GM19397 (cell line): ENCODE measurements around the gene ERLIN1.
"Not testable (repeated sequence)": the region's sequence is repeated elsewhere in the genome, so short reads cannot be mapped to it uniquely, and the experiment has no call there.

Experiments
- ATAC-seq: cut with Tn5 transposase; IDR thresholded peaks from one replicate; pipeline ENCODE4 v1.9.1; 2021; ENCODE audit warnings: mild to moderate bottlenecking, moderate library complexity; ENCODE audit not compliant: unreplicated experiment

Gene ERLIN1

GRCh38 chr10:100138921-100139496, 46.8 kb downstream of the ERLIN1 start:
- ATAC-seq: no peak

DNA sequence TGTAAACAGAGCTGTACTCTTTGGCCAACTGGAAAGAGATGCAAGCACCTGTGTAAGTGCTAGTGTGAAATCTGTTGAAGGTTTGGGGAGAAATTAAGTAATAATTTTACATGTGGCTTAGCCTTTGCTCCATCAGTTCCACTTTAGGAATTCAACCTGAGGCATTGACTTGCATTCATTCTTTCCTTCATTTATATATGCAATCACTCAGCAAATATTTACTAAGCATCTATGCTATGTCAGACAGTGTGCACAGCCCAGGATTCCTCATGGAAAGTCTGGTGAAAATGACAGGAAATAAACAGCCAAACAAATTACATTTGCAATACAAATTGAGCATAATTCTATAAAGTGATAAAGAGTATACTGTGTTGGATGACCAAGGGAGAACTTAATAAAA, 50.3 kb downstream of the ERLIN1 start:
- ATAC-seq: no peak

DNA sequence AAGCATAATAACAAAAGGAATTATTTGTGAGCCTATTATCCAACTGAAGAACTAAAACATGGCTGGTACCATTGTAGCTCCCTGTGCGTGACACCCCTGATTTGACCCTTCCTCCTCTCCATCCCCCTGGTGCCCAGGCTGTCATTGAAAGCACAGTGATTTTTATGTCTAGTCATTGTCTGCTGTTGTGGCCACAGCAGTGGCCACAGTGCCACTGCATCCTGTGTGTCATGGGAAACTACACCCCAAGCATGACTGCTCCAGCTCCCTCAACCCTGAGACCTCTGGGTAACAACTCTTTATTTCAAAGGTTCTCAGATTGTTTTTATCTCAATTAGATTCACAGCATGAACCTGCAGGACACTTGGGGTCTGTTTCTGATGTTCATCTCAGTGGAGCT, 52.0 kb downstream of the ERLIN1 start:
- no peak for ATAC-seq

DNA sequence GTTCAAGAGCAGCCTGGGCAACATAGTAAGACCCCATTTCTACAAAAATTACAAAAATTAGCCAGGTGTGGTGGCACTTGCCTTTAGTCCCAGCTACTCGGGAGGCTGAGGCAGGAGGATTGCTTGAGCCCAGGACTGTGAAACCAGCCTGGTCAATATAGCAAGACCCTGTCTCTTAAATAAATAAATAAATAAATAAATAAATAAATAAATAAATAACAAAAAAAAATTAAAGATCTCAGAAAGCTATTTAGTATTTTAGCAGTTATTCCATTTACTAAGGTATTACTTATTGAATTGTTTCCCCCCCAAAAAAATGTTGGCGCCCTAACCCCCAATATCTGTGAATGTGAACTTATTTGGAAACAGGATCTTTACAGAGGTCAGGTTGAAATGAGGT, 53.4 kb downstream of the ERLIN1 start:
- no peak for ATAC-seq

DNA sequence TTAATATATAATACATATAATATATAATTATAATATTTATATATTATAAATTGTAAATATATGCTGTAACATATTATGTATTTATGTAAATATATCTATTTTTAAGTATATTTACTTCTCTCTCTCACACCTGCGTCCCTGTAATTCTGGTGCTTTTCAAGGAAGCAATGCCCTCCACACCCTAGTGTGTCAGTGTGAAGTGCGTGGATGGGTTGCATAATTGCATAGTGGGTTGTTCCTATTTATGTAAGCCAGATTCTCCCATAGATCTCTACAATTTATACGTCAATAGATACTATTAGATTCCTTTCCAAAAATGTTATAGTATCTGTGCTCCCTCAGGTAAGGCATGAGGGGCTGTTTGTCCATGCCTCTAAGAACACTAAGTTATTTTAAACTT, 54.3 kb downstream of the ERLIN1 start:
- ATAC-seq: no peak

- ATAC-seq: no peak
Measured at GRCh38 chr10:100130831-100131230, 55.0 kb downstream of the ERLIN1 start.

- no peak for ATAC-seq
Measured at GRCh38 chr10:100129424-100129823, 56.4 kb downstream of the ERLIN1 start.

DNA sequence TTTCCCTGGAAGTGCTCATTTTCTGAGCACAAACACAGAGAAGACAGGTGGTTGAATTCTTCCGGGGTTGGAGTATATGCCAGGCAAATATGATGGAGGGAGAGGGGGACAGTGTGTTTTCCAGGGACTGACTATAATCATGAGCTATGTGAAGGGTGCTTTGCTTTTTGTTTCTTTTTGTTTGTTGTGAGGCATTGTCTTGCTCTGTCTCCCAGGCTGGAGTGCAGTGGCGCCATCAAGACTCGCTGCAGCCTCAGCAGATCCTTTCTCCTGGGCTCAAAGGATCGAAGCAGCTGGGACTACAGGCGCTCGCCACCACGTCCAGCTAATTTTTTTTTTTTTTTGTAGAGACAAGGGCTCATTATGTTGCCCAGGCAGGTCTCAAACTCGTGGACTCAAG, 56.9 kb downstream of the ERLIN1 start:
- ATAC-seq: no peak

DNA sequence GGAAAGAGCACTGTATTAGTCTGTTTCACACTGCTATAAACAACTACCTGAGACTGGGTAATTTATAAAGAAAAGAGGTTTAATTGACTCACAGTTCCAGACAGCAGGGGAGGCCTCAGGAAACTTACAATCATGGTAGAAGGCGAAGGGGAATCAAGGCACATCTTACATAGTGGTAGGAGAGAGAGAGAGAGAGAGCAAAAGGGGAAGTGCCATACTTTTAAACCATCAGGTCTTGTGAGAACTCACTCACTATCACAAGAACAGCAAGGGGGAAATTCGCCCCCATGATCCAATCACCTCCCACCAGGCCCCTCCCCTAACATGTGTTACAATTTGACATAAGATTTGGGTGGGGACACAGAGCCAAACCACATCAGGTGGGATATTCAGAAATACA, 60.5 kb downstream of the ERLIN1 start:
- not testable (repeated sequence) for ATAC-seq

DNA sequence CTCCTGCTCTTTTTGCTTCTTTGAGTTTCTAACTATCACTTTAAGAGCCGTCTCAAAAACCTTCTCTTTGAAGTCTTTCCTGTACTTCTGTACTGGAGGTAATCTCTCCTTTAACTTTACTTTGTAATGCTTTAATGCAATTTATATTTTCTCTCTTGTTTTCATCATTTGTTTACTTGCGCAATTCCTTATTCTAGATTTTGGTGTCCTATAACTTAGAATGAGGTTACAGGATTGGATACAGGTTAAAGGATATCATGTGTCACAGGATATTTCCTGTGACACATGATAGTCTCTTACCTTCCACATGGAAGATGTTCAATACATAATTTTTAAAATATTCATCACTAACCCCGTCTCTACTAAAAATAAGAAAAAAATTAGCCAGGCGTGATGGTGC, 61.7 kb downstream of the ERLIN1 start:
- ATAC-seq: no peak

- ATAC-seq: no peak
Measured at GRCh38 chr10:100122780-100123179, 63.0 kb downstream of the ERLIN1 start.

- no peak for ATAC-seq
Measured at GRCh38 chr10:100120550-100120949, 65.3 kb downstream of the ERLIN1 start.

DNA sequence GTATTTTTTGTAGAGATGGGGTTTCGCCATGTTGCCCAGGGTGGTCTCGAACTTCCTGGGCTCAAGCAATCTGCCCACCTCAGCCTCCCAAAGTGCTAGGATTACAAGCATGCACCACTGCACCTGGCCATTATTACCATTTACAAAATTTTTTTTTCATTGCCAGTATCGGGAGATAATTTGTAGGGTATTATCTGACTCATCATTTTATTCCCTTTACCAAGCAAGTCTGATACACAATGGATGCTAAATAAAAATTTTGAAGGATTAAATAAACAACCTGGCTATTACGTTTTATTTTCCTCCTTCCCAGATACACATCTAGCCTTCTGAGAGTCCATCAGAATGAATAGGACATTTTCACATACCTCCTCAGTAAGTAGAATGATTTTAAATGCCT, 66.1 kb downstream of the ERLIN1 start:
- ATAC-seq: no peak

DNA sequence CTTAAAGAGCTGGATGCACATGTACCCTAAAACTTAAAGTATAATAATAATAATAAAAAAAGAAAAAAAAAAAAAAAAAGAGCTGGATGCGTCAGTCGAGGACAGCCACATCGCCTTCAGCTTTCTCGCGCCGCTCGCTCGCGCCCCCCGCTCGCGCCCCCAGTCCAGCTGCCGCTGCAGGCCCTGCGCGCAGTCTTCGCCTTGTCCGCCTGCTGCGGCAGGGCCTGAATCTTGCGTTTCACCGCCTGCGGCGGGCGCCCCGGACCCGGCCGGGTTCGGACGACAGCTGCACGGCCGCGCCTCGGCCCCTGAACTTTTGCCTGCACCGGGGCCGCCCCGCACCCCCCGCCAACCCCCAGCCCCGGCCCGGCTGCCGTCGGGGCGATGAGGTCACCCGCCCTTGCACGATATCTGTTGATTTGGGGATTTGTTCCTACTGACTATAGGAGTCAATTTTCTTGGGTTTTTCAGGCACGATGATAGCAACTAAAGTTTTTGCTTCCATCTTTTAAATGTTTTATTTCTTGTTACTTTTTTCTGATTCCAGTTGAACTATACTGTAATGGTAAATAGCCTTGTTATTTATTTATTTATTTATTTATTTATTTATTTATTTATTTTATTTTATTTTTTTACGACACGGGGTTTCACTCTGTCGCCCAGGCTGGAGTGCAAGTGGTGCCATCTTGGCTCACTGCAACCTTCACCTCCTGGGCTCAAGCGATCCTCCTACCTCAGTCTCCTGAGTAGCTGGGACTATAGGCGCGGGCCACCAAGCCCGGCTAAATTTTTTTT, 70.7 kb downstream of the ERLIN1 start:
- ATAC-seq: no peak

DNA sequence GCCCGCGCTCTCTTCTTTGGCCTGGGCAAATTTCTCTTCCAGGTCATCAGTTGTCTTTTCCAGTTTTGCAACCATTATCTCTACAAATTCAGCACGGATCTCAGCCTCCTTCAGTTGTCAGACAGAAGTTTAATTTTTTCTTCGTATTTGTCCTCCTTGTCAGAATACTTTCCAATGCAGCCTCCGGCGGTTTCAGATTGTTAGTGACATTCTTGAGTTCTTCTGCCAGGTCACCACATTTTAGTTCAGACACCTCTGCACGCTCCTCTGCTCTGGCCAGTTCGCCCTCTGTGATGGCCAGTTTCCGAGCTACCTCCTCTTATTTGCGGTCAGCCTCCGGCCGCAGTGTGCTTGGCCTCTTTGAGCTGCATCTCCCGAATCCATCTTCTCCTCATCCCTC, 71.4 kb downstream of the ERLIN1 start:
- ATAC-seq: no peak

- ATAC-seq: no peak
Measured at GRCh38 chr10:100109670-100110069, 76.2 kb downstream of the ERLIN1 start.

DNA sequence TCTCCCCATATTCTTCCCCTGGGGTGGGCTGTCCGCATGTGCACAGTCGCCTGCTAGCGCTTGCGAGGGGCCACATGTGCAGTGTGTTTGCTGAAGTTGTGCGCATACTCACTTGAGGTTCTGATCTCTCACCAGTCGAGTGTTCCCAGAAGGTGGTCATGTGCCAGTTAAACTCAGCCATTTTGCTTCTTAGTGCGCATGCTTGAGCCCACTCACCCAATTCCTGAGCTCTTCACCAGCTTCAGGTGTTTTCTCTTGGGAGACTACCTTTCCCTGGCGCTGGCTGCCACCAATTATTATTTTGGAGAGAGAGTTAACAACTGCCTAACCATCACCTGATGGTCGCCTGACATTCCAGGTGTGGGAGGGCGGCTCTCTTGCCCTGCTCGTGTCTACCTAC, 79.0 kb downstream of the ERLIN1 start:
- no peak for ATAC-seq

GRCh38 chr10:100104300-100104699, 81.5 kb downstream of the ERLIN1 start:
- no peak for ATAC-seq

DNA sequence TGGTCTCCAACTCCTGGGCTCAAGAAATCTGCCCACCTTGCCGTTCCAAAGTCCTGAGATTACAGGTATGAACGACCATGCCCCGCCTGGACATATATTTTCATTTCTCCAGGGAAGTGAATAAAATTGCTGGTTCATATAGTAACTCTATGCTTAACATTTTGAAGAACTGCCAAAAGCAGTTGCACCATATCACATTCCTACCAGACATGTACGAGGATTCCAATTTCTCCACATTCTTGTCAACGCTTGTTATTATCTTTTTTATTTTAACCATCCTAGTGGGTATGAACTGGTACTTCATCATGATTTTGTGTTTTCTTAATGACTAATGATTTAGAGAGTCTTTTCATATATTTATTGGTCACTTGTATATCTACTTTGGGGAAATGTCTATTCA, 82.2 kb downstream of the ERLIN1 start:
- no peak for ATAC-seq

DNA sequence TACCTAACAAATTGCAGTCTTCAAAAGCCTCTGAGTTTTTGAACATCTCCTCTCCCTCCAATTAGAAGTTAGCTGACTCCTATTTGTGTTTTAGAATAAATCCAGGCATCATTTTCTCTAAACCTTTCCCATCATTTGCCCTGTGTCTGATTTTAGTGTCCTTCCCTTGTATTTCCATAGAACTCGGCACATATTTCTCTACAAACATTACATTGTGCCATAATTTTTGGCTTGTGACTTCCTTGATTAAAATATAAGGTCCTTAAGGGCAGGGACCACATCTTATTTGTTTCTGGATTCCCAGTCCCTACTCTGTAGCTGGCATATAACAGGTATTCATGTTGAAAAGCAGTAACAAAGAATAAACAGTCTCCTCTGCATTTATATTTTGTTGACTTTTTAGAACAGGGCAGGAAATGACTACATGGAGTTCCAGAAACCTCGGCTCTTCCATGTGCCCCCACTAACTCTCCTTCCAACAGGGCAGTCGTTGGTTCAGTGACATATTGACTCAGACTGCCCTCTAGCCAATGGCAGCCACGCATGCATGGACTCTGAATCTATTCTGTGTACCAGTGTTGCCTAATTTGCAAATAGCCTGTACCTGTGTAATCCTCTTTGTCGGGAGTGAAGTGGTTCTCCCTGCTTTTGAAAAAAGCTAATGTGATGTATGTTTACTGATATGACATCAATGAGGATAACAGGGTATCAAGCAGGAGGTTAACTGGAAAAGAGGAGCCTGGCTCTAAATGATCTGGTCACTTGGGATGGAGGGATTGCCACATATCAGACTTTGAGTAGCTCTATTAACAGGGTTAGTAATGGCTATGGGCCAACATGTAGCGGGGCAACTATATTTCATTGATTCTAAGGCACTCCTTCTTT, 84.4 kb downstream of the ERLIN1 start:
- no peak for ATAC-seq

GRCh38 chr10:100100651-100101184, 85.1 kb downstream of the ERLIN1 start:
- ATAC-seq: no peak
